Gastroesophageal sphincter (tissue), 3 donors: ENCODE measurements around the gene NFATC2.

Experiments used
- CTCF ChIP-seq, 4 experiments: fragments of 200-600 bp in 2 of 4; fragments of 450-650 bp in 2 of 4; sonication (generic) in 1 of 4; IDR thresholded peaks; one replicate each; pipeline ENCODE4 v1.5.1; 2017 to 2019; ENCODE audit warnings: antibody characterized with exemption in 4 of 4, mild to moderate bottlenecking in 2 of 4, moderate library complexity in 2 of 4
- EP300 ChIP-seq: sonication (generic); formaldehyde crosslinking; IDR thresholded peaks from one replicate; pipeline ENCODE4 v1.6.1; 2017; ENCODE audit warnings: antibody characterized with exemption, mild to moderate bottlenecking
- POLR2A ChIP-seq, 2 donors: fragments of 450-650 bp; IDR thresholded peaks; one replicate each; pipeline ENCODE4 v1.6.1; 2017; ENCODE audit warnings: antibody characterized with exemption in 2 of 2, mild to moderate bottlenecking in 2 of 2, moderate library complexity in 1 of 2
- POLR2AphosphoS5 ChIP-seq: sonication (generic); formaldehyde crosslinking; IDR thresholded peaks from one replicate; pipeline ENCODE4 v1.6.1; 2017; ENCODE audit warnings: antibody characterized with exemption

GRCh38 chr20:51569815-51570738, 27.6 kb upstream of the NFATC2 start:
- no peak for TF ChIP-seq CTCF (IDR thresholded peaks at IDR 0.05)
- no peak for TF ChIP-seq POLR2A (IDR thresholded peaks at IDR 0.05)
- TF ChIP-seq POLR2AphosphoS5, result no peak
- TF ChIP-seq EP300, result no peak
